GM23248 (cell line): ENCODE results near the gene MAP3K20. TPM values are rescaled to one million over a fixed set of nuclear protein-coding genes. Genes with fewer than 3 reads are reported as not detected.

ENCODE experiments used
- DNase-seq: peaks from one replicate; pipeline ENCODE4 v3.0.0-alpha.2; 2015
- H2AFZ ChIP-seq: fragments of 200-600 bp; sonication (generic); 2 replicates; pipeline ENCODE4 v1.6.1; 2016; ENCODE audit warnings: antibody characterized with exemption
- H3F3A ChIP-seq: fragments of 200-600 bp; sonication (generic); 2 replicates; pipeline ENCODE4 v1.6.1; 2016; ENCODE audit warnings: mild to moderate bottlenecking, antibody characterized with exemption, mixed run types; ENCODE audit not compliant: insufficient read depth
- H3K27ac ChIP-seq: fragments of 200-600 bp; sonication (generic); 2 replicates; pipeline ENCODE4 v1.5.1; 2016; ENCODE audit warnings: mild to moderate bottlenecking
- H3K27me3 ChIP-seq: fragments of 200-600 bp; sonication (generic); replicated peaks from 2 replicates; pipeline ENCODE4 v1.6.1; 2016; ENCODE audit warnings: mild to moderate bottlenecking; ENCODE audit not compliant: insufficient read depth
- H3K36me3 ChIP-seq: fragments of 200-600 bp; sonication (generic); 2 replicates; pipeline ENCODE4 v1.6.1; 2016; ENCODE audit warnings: low read depth, mild to moderate bottlenecking
- H3K4me1 ChIP-seq: fragments of 200-600 bp; sonication (generic); 2 replicates; pipeline ENCODE4 v1.6.1; 2016; ENCODE audit warnings: mild to moderate bottlenecking; ENCODE audit not compliant: insufficient read depth
- H3K4me2 ChIP-seq: fragments of 200-600 bp; sonication (generic); one replicate; pipeline ENCODE4 v1.6.1; 2016; ENCODE audit warnings: mild to moderate bottlenecking; ENCODE audit not compliant: unreplicated experiment
- H3K4me3 ChIP-seq: fragments of 200-600 bp; sonication (generic); 2 replicates; pipeline ENCODE4 v1.5.1; 2016; ENCODE audit warnings: mild to moderate bottlenecking
- H3K79me2 ChIP-seq: fragments of 200-600 bp; sonication (generic); 2 replicates; pipeline ENCODE4 v1.6.1; 2016; ENCODE audit warnings: mild to moderate bottlenecking; ENCODE audit not compliant: insufficient read depth
- H3K9ac ChIP-seq: fragments of 200-600 bp; sonication (generic); 2 replicates; pipeline ENCODE4 v1.6.1; 2016; ENCODE audit warnings: mild to moderate bottlenecking
- H3K9me2 ChIP-seq: fragments of 200-600 bp; sonication (generic); 2 replicates; pipeline ENCODE4 v1.6.1; 2016; ENCODE audit warnings: mixed run types, mild to moderate bottlenecking, moderate library complexity; ENCODE audit not compliant: insufficient read depth
- H3K9me3 ChIP-seq: fragments of 200-600 bp; sonication (generic); one replicate; pipeline ENCODE4 v1.6.1; 2017; ENCODE audit warnings: low read depth
- H4K20me1 ChIP-seq: fragments of 200-600 bp; sonication (generic); 2 replicates; pipeline ENCODE4 v1.6.0; 2016; ENCODE audit not compliant: insufficient read depth
- EZH2 ChIP-seq: fragments of 200-600 bp; sonication (generic); IDR thresholded peaks from 2 replicates; pipeline ENCODE4 v1.6.1; 2018; ENCODE audit warnings: antibody characterized with exemption, mild to moderate bottlenecking; ENCODE audit not compliant: insufficient read depth, poor library complexity, severe bottlenecking
- EZH2phosphoT487 ChIP-seq: fragments of 200-600 bp; sonication (generic); IDR thresholded peaks from 2 replicates; pipeline ENCODE4 v1.6.1; 2018; ENCODE audit warnings: antibody characterized with exemption, moderate library complexity, mild to moderate bottlenecking, low read depth; ENCODE audit not compliant: insufficient read depth
- WGBS, 2 experiments: methylation state at CpG; one replicate each; pipeline ENCODE4 v1.1.6; 2015 to 2017; ENCODE audit warnings: low lambda C conversion rate in 2 of 2, low coverage in 1 of 2; ENCODE audit errors: missing lambda C conversion rate in 2 of 2; 5-methylcytosine and 5-hydroxymethylcytosine counted together
- in situ Hi-C: fragments of 300-500 bp; cut with MboI; formaldehyde crosslinking; loops from 2 replicates; pipeline ENCODE4 v1.15.0; 2020
- polyA plus RNA-seq: library from polyadenylated mRNA; unstranded; fragments of >200 nt; fragmentation: Nextera tagmentation; extraction: Ambion mirVana; gene quantifications from 2 replicates; pipeline ENCODE4 v1.2.1, GENCODE V29; 2016
- total RNA-seq: library from RNA; depleted of rRNA; stranded (reverse); fragments of >200 nt; shearing (Covaris generic); gene quantifications from 2 replicates; pipeline ENCODE4 v1.2.3, GENCODE V29; 2014

The MAP3K20 gene
- total and polyA plus RNA-seq, 2 experiments from 2014 or later, result 55.0 to 68.9 TPM

GRCh38 chr2:173232956-173233744, 157.5 kb downstream of the MAP3K20 start:
- Histone ChIP-seq H3K9ac (no peak overlapping the region), H3F3A (no peaks in the 10 kb centered on the region), H3K79me2 (no peaks in the 10 kb centered on the region), H3K36me3 (0 out of 2 replicates have a peak, but pooled peaks cover 4% of the 10 kb centered on the region), H3K27me3 (no peaks in the 10 kb centered on the region), H2AFZ (no peak overlapping the region), H4K20me1 (no peaks in the 10 kb centered on the region), H3K9me3 (no peaks in the 10 kb centered on the region), H3K4me1 (no peaks in the 10 kb centered on the region), H3K27ac (no peak overlapping the region), H3K4me3 (no peak overlapping the region), H3K9me2 (no peaks in the 10 kb centered on the region), H3K4me2 (no peak overlapping the region)
- TF ChIP-seq EZH2 (no peak), EZH2phosphoT487 (no peak)
- in situ Hi-C loops, result no loop called here
- 93 to 97% methylated on average over 5 of the region's 5 CpGs for WGBS, 2 experiments
- peak; percentile 20 for DNase-seq

DNA sequence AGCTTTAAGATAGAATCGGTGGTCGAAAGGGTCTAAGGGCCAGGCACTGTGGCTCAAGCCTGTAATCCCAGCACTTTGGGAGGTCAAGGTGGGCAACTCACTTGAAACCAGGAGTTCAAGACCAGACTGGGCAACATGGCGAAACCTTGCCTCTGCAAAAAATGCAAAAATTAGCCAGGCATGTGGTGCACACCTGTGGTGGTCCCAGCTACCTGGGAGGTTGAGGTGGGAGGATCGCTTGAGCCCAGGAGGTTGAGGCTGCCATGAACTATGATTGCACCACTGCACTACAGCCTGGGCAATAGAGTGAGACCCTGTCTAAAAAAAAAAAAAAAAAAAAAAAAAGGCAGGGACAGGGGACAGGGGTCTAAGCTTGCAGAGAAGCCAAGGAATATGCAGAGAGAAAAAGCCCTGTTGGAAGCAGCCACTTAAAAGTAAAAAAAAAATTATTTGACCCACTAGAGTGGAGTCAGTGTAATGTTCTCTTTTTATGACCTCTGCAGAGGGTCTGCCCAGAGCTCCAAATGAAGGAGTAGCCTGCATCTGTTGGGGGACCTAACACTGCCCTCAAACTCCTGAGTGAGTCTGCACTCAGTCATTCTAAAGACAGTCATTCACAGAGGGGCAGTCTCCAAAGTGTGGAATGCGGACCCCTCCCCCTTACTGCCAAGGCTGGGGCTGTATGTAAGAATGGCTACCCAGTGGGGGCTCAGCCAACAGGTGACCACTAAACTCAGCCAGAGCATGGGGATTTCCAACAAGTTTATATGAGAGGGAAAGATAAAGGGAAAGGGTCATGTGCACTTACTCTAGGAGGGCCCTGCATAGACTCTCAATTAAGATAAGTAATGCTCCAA, 160.5 kb downstream of the MAP3K20 start:
- Histone ChIP-seq H3K4me1 (no peaks in the 10 kb centered on the region), H3K36me3 (peaks cover 20% of the 10 kb centered on the region; the same call in 1 of the 2 replicates), H3K79me2 (no peaks in the 10 kb centered on the region), H3K9ac (no peak overlapping the region), H3K27ac (no peak overlapping the region), H4K20me1 (no peaks in the 10 kb centered on the region), H3K9me3 (no peaks in the 10 kb centered on the region), H3K9me2 (no peaks in the 10 kb centered on the region), H3K4me2 (no peak overlapping the region), H2AFZ (no peak overlapping the region), H3K4me3 (no peak overlapping the region), H3K27me3 (no peaks in the 10 kb centered on the region), H3F3A (no peaks in the 10 kb centered on the region)
- 90% methylated on average over 5 of the region's 5 CpGs for WGBS, 2 experiments
- in situ Hi-C loops, result no loop called here
- DNase-seq, result no peak
- no peak for TF ChIP-seq EZH2phosphoT487
- no peak for TF ChIP-seq EZH2

- H4K20me1 ChIP-seq, result no peaks in the 10 kb centered on the region
- H2AFZ ChIP-seq, result no peak overlapping the region
- 97 to 98% methylated on average over 4 of the region's 4 CpGs for WGBS, 2 experiments
- H3K9me2 ChIP-seq, result no peaks in the 10 kb centered on the region
- H3K4me3 ChIP-seq, result no peak overlapping the region
- no peaks in the 10 kb centered on the region for H3K27me3 ChIP-seq
- no peak overlapping the region for H3K4me2 ChIP-seq
- H3K9me3 ChIP-seq, result no peaks in the 10 kb centered on the region
- H3K9ac ChIP-seq, result no peak overlapping the region
- no peaks in the 10 kb centered on the region for H3K4me1 ChIP-seq
- no peaks in the 10 kb centered on the region for H3F3A ChIP-seq
- in situ Hi-C loops, result no loop called here
- no peak overlapping the region for H3K27ac ChIP-seq
- TF ChIP-seq EZH2phosphoT487, result no peak
- TF ChIP-seq EZH2, result no peak
- no peak for DNase-seq
- H3K36me3 ChIP-seq, result peaks cover 25% of the 10 kb centered on the region; the same call in 1 of the 2 replicates
- no peaks in the 10 kb centered on the region for H3K79me2 ChIP-seq
These were observed 162.7 kb downstream of the MAP3K20 start for GRCh38 chr2:173238385-173238784.

DNA sequence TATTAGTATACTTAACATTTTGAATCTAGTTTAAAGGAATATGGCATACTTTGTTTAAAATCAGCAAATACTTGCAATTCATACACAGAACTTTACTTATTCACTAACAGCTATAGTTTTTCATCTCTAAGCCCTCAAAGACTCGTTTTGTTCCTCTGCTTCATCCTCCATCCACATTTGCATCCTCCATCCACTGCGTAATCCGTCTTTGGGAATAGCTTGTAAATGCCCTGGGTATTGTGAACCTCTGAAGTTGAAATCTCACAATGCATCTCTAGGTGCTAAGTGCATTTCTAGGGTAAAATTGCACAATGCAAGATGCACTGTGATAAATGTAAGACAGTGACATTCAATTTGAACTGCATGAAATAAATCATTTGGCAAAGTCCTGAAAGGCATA, 163.2 kb downstream of the MAP3K20 start:
- no peaks in the 10 kb centered on the region for H3K79me2 ChIP-seq
- H3K36me3 ChIP-seq, result peaks cover 25% of the 10 kb centered on the region; the same call in 1 of the 2 replicates
- no peak for TF ChIP-seq EZH2phosphoT487
- TF ChIP-seq EZH2, result no peak
- no peaks in the 10 kb centered on the region for H3K27me3 ChIP-seq
- 99 to 100% methylated on average over 3 of the region's 3 CpGs for WGBS, 2 experiments
- no peaks in the 10 kb centered on the region for H4K20me1 ChIP-seq
- no peaks in the 10 kb centered on the region for H3F3A ChIP-seq
- H2AFZ ChIP-seq, result no peak overlapping the region
- no peaks in the 10 kb centered on the region for H3K4me1 ChIP-seq
- H3K9me2 ChIP-seq, result no peaks in the 10 kb centered on the region
- DNase-seq, result no peak
- H3K9ac ChIP-seq, result no peak overlapping the region
- H3K4me2 ChIP-seq, result no peak overlapping the region
- no peaks in the 10 kb centered on the region for H3K9me3 ChIP-seq
- no peak overlapping the region for H3K27ac ChIP-seq
- no peak overlapping the region for H3K4me3 ChIP-seq
- in situ Hi-C loops, result no loop called here
